Measurements from ENCODE around the gene PTPRE. TPM values are rescaled to one million over a fixed set of nuclear protein-coding genes. Genes with fewer than 3 reads are reported as not detected.

The PTPRE gene
- total RNA-seq, 1 donor from 2014 or later, result 49.7 TPM

- no peak for DNase-seq (ENCODE audit: low spot score)
Observed at GRCh38 chr10:127951861-127952574, 45.1 kb downstream of the PTPRE start.

GRCh38 chr10:127952575-127952869 is 45.6 kb downstream of the PTPRE start:
- no peak for DNase-seq (ENCODE audit: low spot score)

- no peak for DNase-seq (ENCODE audit: low spot score)
Observed at GRCh38 chr10:127952918-127953317, 46.0 kb downstream of the PTPRE start.

GRCh38 chr10:127953876-127954275 is 47.0 kb downstream of the PTPRE start:
- DNase-seq (ENCODE audit: low spot score), result no peak

- no peak for DNase-seq (ENCODE audit: low spot score)
Observed at GRCh38 chr10:127959428-127959827, 52.5 kb downstream of the PTPRE start.

GRCh38 chr10:127961071-127961470 is 54.2 kb downstream of the PTPRE start:
- no peak for DNase-seq (ENCODE audit: low spot score)

GRCh38 chr10:127962205-127962604 is 55.3 kb downstream of the PTPRE start:
- no peak for DNase-seq (ENCODE audit: low spot score)

GRCh38 chr10:127963136-127963535 is 56.2 kb downstream of the PTPRE start:
- DNase-seq (ENCODE audit: low spot score), result no peak

- DNase-seq (ENCODE audit: low spot score), result no peak
Observed at GRCh38 chr10:127964621-127965020, 57.7 kb downstream of the PTPRE start.

- DNase-seq (ENCODE audit: low spot score), result no peak
Observed at GRCh38 chr10:127966875-127967274, 60.0 kb downstream of the PTPRE start.

- DNase-seq (ENCODE audit: low spot score), result no peak
Observed at GRCh38 chr10:127968027-127968441, 61.1 kb downstream of the PTPRE start.

- DNase-seq (ENCODE audit: low spot score), result no peak
Observed at GRCh38 chr10:127968659-127969058, 61.8 kb downstream of the PTPRE start.

- no peak for DNase-seq (ENCODE audit: low spot score)
Observed at GRCh38 chr10:127971101-127971946, 64.4 kb downstream of the PTPRE start.

- no peak for DNase-seq (ENCODE audit: low spot score)
Observed at GRCh38 chr10:127971963-127972615, 65.2 kb downstream of the PTPRE start.

GRCh38 chr10:127972751-127973357 is 66.0 kb downstream of the PTPRE start:
- no peak for DNase-seq (ENCODE audit: low spot score)

- DNase-seq (ENCODE audit: low spot score), result no peak
Observed at GRCh38 chr10:127973791-127974311, 66.9 kb downstream of the PTPRE start.

- DNase-seq (ENCODE audit: low spot score), result no peak
Observed at GRCh38 chr10:127974911-127975310, 68.0 kb downstream of the PTPRE start.

GRCh38 chr10:127976286-127976685 is 69.4 kb downstream of the PTPRE start:
- DNase-seq (ENCODE audit: low spot score), result no peak

GRCh38 chr10:127976701-127977356 is 69.9 kb downstream of the PTPRE start:
- no peak for DNase-seq (ENCODE audit: low spot score)

GRCh38 chr10:127977357-127978009 is 70.6 kb downstream of the PTPRE start:
- no peak for DNase-seq (ENCODE audit: low spot score)
